Left lobe of liver (tissue), 2 donors: ENCODE measurements around the gene NDUFB1. TPM values are rescaled to one million over a fixed set of nuclear protein-coding genes. Genes with fewer than 3 reads are reported as not detected.

Experiments
- ATAC-seq: fragments of 200-7000 bp; cut with Tn5 transposase; one replicate; pipeline ENCODE4 v1.9.1; 2020; ENCODE audit warnings: mild to moderate bottlenecking, moderate library complexity
- DNase-seq: peaks from one replicate; pipeline ENCODE4 v3.0.0-alpha.2; 2020; ENCODE audit warnings: low spot score
- total RNA-seq: library from RNA; stranded (reverse); gene quantifications from one replicate; pipeline ENCODE4 v1.2.1, GENCODE V29; 2021
- donor health status: DM: no; HTN: no; CAD: no; lungs with moderate emphysema.
- donor health status: DM: no; HTN: yes; CAD: no.

NDUFB1 gene
- total RNA-seq, 1 donor from 2014 or later: 89.8 TPM

GRCh38 chr14:92103363-92103989 lies 18.0 kb downstream of the NDUFB1 start:
- ATAC-seq (no peak), DNase-seq (no peak)

- DNase-seq (no peak), ATAC-seq (no peak)
Measured at GRCh38 chr14:92099802-92100201, 21.7 kb downstream of the NDUFB1 start.

GRCh38 chr14:92093320-92093719 lies 28.2 kb downstream of the NDUFB1 start:
- DNase-seq: no peak
- ATAC-seq: peak; percentile 36

GRCh38 chr14:92088494-92088893 lies 33.0 kb downstream of the NDUFB1 start:
- DNase-seq: no peak
- no peak for ATAC-seq

GRCh38 chr14:92074555-92074954 lies 47.0 kb downstream of the NDUFB1 start:
- DNase-seq (no peak), ATAC-seq (no peak)

Other genes starting within 250 kb of the NDUFB1 start
- 7.7 TPM for gene FBLN5, start 174.0 kb downstream of the NDUFB1 start, total RNA-seq
- 29.8 TPM for gene TRIP11, start 81.6 kb downstream of the NDUFB1 start, total RNA-seq
- gene ATXN3, start 15.1 kb downstream of the NDUFB1 start, total RNA-seq: 9.3 TPM
- 24.3 TPM for gene CPSF2, start 263 bp upstream of the NDUFB1 start, total RNA-seq
- gene SLC24A4, start 201.5 kb upstream of the NDUFB1 start, total RNA-seq: 0.20 TPM